HG03103 (cell line): Measurements from ENCODE around the gene POLR3A.

Experiments used
- ATAC-seq: cut with Tn5 transposase; IDR thresholded peaks from one replicate; pipeline ENCODE4 v1.9.1; 2021; ENCODE audit warnings: low read depth; ENCODE audit not compliant: unreplicated experiment

POLR3A gene

GRCh38 chr10:77922566-77923179 lies 106.6 kb downstream of the POLR3A start:
- ATAC-seq: no peak

DNA sequence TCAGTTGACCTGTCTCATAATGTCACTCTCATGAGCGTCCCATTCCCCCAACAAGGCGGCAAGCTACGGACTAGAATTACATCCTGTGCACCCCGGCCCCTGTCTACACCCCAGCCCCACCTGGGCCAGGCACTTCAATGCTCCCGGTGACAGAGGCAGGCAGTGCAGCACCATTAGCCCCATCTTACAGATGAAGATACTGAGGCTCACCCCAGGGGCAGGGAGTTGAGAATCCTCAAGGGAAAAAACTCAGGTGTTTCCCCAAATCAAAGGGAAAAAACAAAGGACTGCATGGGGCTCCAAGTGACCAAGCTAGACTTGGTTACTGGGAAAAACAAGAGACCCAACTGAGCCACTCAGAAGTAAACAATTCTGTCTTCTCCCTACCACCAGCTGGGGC lies 107.3 kb downstream of the POLR3A start:
- no peak for ATAC-seq

- no peak for ATAC-seq
These were observed 107.9 kb downstream of the POLR3A start for GRCh38 chr10:77921395-77921794.

- no peak for ATAC-seq
These were observed 108.8 kb downstream of the POLR3A start for GRCh38 chr10:77920495-77920894.

GRCh38 chr10:77919713-77920108 lies 109.6 kb downstream of the POLR3A start:
- ATAC-seq: no peak
